ENCODE data around the gene CREBBP. TPM values are rescaled to one million over a fixed set of nuclear protein-coding genes. Genes with fewer than 3 reads are reported as not detected.

The CREBBP gene
- total RNA-seq, 1 experiment from 2014 or later: 79.1 TPM

GRCh38 chr16:3821184-3821583 is 59.3 kb downstream of the CREBBP start:
- Histone ChIP-seq H3K14ac (ENCODE audit: insufficient read depth, low read length) (no peak overlapping the region), H3K56ac (ENCODE audit: insufficient read length, low read depth, low read length) (no peak overlapping the region), H4K20me1 (ENCODE audit: control insufficient read depth, insufficient read depth, insufficient read length) (no peaks in the 10 kb centered on the region), H3K79me2 (ENCODE audit: insufficient read depth, low read length) (peaks cover 38% of the 10 kb centered on the region), H3K23me2 (ENCODE audit: insufficient read length, low read depth, low read length, poor library complexity, severe bottlenecking) (no peaks in the 10 kb centered on the region), H3K4ac (ENCODE audit: low read depth, low read length) (no peak overlapping the region), H2BK12ac (ENCODE audit: insufficient read length, low read depth, low read length) (no peak overlapping the region), H3K9ac (ENCODE audit: extremely low read depth, insufficient read length, low read length) (no peak overlapping the region), H3K27ac (ENCODE audit: insufficient read length, low read depth, low read length) (no peak overlapping the region), H4K8ac (replicated peaks; ENCODE audit: insufficient read length, low read depth, low read length) (no peak overlapping the region), H2BK15ac (ENCODE audit: low read depth, low read length) (no peak overlapping the region), H2AK5ac (ENCODE audit: insufficient read length, low read length) (no peak overlapping the region), H2BK120ac (ENCODE audit: low read depth, low read length, poor library complexity, severe bottlenecking) (no peak overlapping the region), H3K18ac (ENCODE audit: insufficient read length, low read depth, low read length) (no peak overlapping the region), H3T11ph (ENCODE audit: low read length) (no peak overlapping the region), H2AFZ (ENCODE audit: low read length) (no peak overlapping the region), H2BK5ac (ENCODE audit: insufficient read length, low read length) (no peak overlapping the region), H3K9me3 (ENCODE audit: control insufficient read depth, low read depth, low read length) (no peaks in the 10 kb centered on the region), H3K4me1 (ENCODE audit: insufficient read depth, low read length) (no peaks in the 10 kb centered on the region; the same call in 1 of the 2 replicates), H3K4me2 (ENCODE audit: insufficient read depth, insufficient read length, low read length) (no peak overlapping the region), H4K91ac (ENCODE audit: insufficient read length, low read depth, low read length) (no peak overlapping the region), H2BK20ac (ENCODE audit: low read depth, low read length, poor library complexity, severe bottlenecking) (no peak overlapping the region), H4K5ac (ENCODE audit: insufficient read length, low read depth, low read length) (no peak overlapping the region), H3K79me1 (ENCODE audit: insufficient read depth, low read depth, low read length, poor library complexity, severe bottlenecking) (peaks cover 12% of the 10 kb centered on the region), H3K27me3 (ENCODE audit: insufficient read depth, low read length) (no peaks in the 10 kb centered on the region), H3K23ac (ENCODE audit: insufficient read length, low read depth, low read length) (no peak overlapping the region)
- Mint-ChIP-seq H3K4me1 (peaks cover 58 to 59% of the 10 kb centered on the region in 2 experiments), H3K36me3 (ENCODE audit: insufficient read depth in 1 of 3, low read depth in 3 of 3) (no peaks in the 10 kb centered on the region), H3K9me3 (no peaks in the 10 kb centered on the region), H3K27ac (no peak overlapping the region), H3K4me3 (no peak overlapping the region), H3K27me3 (ENCODE audit: low read depth) (no peaks in the 10 kb centered on the region; the same call in 1 of the 2 replicates)
- no CpG with 5 or more reads among the region's 3 CpGs for WGBS (ENCODE audit: extremely low coverage, insufficient read length, low lambda C conversion rate)
- no peak for DNase-seq
- no peak for TF ChIP-seq CTCF (conservative IDR thresholded peaks at IDR 0.05)

Data from H9 (cell line).